Measurements from ENCODE around the gene RPA3. TPM values are rescaled to one million over a fixed set of nuclear protein-coding genes. Genes with fewer than 3 reads are reported as not detected.

Gene RPA3
- total RNA-seq, 1 donor from 2014 or later: 18.4 TPM

DNA sequence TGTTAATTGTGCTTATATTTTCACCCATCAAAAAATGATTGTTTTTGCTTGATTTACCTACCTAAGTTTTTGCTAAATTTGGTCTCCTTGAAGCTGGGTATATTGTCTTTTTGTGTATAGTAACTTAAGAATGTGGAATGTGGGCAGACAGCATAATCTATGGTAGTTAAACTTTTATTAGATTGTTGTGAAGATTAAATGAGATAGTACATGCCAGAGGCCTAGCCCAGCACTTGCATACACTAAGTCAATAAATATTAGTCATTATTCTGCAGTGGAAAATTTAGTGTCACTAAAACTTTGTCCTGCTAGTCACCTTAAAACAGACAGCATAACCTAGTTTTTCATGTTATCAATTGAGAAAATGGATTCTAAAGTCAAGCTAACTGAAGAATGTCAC lies 19.3 kb upstream of the RPA3 start:
- intact Hi-C loops (cut with DNase I): no loop called here

DNA sequence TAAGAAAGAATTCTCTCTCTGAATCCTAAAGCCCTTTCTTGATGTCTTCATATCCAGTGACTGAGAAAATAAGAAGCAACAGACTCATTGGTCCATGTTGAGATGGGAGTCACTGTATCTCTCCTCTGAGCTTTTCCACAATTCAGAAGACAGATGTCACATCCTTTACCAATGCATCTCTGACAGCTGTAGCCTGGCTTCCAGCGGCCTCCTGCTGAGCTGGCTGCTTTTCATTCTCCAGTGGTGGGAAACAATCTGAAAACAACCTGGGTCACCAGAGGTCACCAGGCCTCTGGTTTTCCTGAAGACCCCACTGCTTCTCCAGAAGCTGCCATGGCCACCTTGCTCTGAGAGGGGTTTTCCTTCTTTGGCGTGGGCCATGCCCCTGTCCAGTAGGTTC lies 18.3 kb upstream of the RPA3 start:
- no peak for DNase-seq (ENCODE audit: low spot score)
- intact Hi-C loops (cut with DNase I): no loop called here

More for the DNA sequence above, 19.3 kb upstream of the RPA3 start:
- DNase-seq (ENCODE audit: low spot score): no peak

DNA sequence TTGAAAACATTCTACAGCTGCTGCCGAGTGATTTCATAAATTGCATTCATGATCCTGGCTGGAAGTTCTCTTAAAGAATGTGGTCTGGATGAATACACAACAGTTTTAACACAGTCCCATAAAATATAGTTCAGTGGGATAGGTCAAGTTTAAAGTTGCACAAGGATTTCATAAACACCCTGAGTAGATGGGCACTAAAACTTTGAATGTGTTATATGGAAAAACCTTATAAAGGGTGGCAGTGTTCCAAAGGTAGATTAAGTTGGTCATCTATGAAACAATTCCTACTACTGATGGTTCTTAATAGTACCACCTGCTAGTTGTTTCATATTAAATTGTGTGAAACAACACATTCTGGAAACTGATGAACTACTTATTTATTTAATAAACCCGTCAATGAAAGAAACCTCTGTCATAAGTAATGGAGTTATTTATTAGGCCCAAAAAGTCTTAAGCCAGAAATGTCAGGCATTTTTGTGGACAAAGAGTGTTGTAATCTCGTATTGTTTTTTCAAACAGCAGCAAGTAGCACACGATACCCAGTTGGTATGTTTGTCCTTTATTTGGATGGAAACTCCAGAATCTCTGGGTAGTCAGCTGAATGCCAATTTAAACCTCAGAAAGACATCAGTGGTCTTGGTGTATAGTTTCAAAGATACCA lies 14.3 kb upstream of the RPA3 start:
- no peak for DNase-seq (ENCODE audit: low spot score)
- intact Hi-C loops (cut with DNase I): no loop called here

DNA sequence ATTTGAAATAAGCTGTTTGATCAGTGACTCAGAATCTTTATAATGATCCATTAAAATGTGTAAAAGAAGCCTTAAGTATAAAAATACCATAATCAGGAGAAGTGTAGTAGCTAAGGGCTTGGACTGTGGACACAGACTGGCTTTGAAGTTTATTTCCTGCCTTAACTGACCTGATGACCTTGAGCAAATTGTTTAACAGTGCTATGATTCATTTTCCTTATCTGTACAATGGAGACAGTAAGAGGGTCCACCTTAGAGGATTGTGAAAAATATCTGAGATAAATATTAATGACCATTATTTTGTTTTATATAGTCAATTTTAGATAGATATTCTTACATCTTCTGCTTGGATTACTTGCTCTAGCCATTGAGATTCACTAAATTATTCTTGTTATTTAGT lies 13.3 kb upstream of the RPA3 start:
- no peak for DNase-seq (ENCODE audit: low spot score)

DNA sequence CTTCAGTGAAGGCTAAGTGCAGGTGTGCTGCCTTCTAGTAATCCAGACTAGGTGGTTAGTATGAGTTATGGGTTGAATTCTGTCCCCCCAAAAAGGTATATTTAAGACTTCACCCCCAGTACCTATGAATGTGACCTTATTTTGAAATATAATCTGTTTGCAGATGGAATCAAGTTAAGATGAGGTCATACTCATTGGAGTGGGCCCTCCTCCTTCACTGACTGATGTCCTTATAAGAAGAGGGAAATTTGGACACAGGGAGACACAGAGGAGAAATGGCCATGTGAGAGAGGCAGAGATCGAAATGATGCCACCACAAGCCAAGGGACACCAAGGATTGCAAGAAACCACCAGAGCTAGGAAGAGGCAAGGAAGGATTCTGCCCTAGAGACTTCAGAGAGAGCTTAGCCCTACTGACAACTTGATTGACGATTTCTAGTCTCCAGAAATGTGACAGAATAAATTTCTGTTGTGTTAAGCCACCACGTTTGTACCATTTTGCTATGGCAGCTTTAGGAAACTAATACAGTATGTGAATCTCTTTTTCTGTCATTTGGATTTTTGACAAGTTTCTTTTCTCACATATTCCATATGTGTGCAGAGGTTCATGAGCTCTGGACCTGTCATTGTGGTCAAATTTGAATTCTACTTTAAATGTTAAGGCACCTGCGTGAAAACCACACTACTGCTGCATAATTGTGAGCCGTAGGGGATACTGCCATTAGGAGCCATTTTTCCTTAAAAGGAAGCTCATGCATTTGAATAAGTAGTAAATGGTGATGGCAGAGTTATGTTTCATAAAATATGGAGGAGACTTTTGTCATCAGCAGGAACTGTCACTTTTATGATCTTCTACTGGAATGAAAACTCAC lies 2.6 kb upstream of the RPA3 start:
- intact Hi-C loops (cut with DNase I): no loop called here

More for the DNA sequence above, 13.3 kb upstream of the RPA3 start:
- intact Hi-C loops (cut with DNase I): no loop called here

DNA sequence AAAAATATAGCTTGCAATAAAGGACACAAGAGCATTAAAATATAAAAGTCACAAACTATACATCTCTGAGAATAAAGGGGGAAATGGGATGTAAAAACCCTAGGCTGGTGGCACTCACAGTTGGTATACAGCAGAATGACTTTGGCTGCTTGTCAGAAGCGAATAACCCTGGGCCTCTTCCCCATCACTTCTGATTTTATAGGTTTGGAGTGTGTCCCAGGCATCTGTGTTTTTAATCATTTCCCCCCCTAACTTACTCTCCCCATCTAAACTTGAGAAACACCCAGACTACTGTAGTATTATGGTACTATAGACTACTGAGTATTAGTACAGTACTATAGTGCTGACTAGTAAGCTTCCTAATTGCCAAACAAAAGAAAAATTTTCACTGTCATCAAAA lies 1.8 kb upstream of the RPA3 start:
- intact Hi-C loops (cut with DNase I): no loop called here
- DNase-seq (ENCODE audit: low spot score): no peak

More for the DNA sequence above, 2.6 kb upstream of the RPA3 start:
- DNase-seq (ENCODE audit: low spot score): no peak

DNA sequence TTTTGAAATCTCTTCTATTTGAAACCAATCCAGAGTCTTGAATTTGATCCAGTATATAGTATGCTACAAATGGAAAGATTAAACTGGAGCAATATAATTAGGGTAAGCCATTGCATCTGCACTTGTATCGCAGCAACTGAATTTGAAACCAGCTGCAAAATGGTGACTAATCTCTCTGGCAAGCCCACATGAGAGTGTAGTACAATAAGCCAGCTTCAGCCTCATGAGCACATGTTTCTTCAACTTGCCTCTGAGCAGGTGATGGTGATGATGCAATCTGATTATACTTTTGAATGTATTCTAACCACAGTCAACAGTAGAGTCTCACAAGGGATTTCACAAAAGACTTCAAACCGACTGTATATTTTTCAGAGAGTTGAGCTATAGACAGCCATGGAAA lies 829 bp upstream of the RPA3 start:
- intact Hi-C loops (cut with DNase I): no loop called here
- no peak for DNase-seq (ENCODE audit: low spot score)

DNA sequence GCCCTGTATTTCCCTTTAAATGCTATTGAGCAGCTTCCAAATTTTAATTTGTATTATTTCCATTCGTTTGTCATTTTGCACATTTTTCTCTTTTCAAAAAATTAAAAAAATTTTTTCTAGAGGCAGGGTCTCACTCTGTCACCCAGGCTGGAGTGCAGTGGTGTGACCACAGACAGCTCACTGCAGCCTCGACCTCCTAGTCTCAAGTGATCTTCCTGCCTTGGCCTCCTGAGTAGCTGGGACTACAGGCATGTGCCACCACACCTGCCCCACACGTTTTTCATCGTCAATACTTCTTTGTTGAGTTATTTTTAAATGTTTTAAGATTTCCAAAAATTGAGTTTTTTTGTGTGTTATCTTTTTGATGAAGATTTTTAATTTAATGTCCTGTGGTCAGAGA lies 4.7 kb downstream of the RPA3 start:
- intact Hi-C loops (cut with DNase I): no loop called here
- DNase-seq (ENCODE audit: low spot score): no peak

DNA sequence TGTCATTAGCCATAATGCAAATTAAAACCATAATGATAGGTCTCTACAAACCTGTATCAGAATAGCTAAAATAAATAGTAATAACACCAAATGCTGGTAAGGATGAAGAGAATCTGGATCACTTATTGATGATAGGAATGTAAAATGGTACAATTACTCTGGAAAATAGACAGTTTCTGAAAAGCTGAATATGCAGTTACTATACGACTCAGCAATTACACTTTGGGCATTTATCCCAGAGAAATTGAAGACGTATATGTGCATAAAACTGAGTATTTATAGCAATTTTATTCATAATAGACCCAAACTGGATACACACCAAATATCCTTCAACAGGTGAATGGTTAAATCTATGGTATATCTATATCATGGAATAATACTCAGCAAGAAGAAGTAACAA lies 7.9 kb downstream of the RPA3 start:
- intact Hi-C loops (cut with DNase I): no loop called here
- no peak for DNase-seq (ENCODE audit: low spot score)

DNA sequence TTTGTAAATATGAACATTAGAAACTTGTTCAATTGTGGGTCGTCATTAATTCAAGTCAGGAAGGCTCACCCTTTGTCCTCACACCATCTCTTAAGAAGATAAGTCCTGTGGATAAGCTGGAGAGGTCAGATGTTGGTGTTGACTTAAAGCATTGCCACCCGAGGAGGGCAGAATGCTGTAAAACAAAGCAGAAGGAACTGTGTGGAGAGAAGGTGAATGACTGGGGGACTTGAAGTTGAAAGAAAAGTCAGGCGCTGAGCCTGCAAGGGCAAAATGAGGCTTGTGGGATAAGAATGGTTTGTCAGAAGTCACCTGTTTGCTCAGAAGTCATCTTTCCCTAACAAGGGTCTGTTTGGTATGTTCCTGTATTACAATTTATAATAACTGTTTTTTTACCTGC lies 9.1 kb downstream of the RPA3 start:
- intact Hi-C loops (cut with DNase I): no loop called here
- DNase-seq (ENCODE audit: low spot score): no peak

DNA sequence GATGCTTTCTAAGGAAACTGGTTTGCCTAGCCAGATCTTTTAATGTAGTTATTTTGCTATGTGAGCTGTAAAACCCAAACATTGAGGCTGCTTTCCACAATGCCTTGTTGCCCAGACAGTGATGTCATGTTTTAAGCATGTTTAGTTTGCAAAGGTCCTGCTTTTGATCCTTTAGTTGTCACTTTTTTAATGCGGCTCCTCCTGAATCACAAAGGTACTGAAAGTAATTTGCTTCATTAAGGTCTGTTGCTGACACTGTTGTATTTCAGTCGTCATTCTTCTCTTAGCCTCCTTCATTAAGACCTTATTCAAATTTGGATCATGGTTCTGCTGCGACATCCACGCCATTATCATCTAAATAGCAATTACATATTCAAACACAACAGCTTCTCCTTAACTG lies 10.6 kb downstream of the RPA3 start:
- no peak for DNase-seq (ENCODE audit: low spot score)
- intact Hi-C loops (cut with DNase I): no loop called here

DNA sequence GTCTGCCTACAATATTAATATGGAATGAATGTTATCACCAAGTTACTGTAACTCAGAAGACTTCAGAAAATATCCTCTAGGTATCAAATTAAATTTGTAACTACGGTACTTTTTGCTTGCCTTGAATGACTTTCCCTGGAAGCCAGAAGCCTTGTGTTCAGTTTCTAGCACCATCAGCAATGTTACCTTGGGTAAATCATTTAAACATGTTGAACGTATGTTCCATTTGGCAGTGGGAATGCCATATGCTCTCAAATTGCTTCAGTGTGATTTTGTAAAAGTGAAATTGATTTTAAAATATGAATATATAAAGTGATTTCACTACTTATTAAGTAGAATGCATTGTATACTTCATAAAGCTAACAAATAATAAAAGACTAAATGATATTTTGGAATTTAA lies 11.2 kb downstream of the RPA3 start:
- intact Hi-C loops (cut with DNase I): no loop called here
- no peak for DNase-seq (ENCODE audit: low spot score)

DNA sequence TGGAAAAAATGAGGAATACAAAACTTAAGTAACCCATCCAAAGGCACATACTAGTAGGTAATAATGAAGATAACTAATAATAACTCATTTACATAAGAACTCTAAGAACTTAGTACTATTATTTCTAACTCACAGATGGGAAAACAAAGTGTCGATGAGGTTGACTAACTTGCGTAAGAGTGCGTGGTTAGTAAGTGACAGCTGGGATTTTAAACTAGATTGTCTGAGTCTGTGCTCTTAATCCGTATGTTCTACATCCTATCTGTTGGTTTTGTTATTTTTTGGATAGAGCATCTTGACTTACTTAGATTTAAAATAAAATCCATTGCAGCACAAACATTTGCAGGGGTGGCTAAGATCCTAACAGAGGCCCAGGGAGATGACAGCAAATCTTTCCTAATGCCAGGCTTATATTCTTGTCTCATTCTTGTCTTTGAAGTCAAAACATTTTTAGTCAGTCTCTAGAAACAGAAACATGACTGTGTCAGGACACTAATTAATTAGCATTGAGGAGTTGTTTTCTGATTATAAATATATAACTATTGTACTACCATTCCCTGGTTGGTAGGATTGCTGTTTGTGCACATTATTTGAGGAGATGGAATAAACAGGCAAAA lies 11.7 kb downstream of the RPA3 start:
- intact Hi-C loops (cut with DNase I): no loop called here
- no peak for DNase-seq (ENCODE audit: low spot score)

DNA sequence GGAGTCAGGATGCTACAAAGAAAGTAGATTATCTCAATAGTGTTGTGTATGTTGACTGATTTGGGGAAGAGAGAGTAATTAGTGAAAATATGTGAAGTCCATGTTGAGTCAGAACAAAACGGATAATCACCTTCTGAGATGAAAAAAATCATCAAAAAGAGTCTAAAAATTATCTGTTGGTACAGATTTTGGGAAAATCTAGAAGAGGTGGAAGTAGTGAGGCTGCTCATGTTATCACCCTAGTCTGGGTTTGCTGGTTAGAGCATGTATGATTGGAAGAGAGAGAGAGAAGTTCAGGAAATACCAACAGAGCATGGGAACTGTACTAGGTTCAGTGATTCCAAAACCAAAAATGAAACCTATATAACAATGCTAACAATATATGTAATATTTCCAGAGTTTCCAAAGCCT lies 12.3 kb downstream of the RPA3 start:
- DNase-seq (ENCODE audit: low spot score): no peak
- intact Hi-C loops (cut with DNase I): no loop called here

DNA sequence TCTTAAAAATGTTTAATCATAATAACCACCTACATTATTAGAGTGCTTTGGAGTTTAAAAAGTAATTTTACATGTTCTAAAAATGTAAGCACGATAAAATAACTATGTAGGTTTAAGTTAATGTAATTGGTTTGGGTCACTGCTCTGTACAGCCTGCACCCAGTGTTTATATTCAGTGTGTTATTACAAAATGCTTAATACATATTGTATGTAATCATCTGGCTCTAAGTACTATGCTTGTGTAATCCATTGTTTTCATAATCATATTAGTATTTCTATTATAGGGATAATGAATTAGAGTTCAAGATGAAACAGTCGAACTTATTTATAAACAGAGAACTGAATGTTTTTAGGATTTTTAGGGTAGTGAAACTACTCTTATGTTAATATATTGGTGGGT lies 13.1 kb downstream of the RPA3 start:
- intact Hi-C loops (cut with DNase I): no loop called here
- DNase-seq (ENCODE audit: low spot score): no peak

DNA sequence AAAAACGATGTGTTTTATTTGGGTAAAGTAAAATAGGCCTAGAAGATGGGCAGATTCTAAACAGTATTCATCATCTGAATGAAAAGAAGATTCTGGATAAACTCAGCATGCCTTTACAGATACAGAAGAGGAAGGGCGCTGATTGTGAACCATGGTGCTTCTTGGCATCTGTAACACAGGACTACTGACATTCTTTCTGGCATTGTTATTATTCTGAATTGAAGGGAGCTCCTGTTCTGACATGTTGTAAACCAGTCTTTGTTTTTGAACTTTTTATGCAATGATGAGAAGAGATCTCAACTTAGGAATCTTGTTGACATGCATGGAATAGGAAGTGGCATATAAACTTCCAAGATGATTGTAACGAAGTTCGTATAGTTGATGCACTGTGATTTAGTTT lies 13.5 kb downstream of the RPA3 start:
- intact Hi-C loops (cut with DNase I): no loop called here
- no peak for DNase-seq (ENCODE audit: low spot score)

DNA sequence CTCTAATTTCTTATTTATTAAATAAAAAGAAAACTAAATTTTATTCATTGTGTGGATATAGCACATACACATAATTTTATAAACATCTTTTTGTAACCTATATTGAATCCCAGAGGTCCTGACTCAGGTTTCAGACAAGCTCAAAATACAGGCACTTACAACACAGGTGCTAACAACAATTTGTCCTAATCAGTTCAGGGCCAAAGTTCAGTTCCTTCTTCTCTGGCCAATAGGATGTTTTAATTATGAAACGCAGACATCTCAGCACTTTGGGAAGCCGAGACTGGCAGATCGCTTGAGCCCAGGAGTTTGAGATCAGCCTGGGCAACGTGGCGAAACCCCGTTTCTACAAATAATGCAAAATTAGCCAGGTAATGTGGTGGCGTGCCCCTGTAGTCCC lies 15.0 kb downstream of the RPA3 start:
- intact Hi-C loops (cut with DNase I): no loop called here
- no peak for DNase-seq (ENCODE audit: low spot score)

DNA sequence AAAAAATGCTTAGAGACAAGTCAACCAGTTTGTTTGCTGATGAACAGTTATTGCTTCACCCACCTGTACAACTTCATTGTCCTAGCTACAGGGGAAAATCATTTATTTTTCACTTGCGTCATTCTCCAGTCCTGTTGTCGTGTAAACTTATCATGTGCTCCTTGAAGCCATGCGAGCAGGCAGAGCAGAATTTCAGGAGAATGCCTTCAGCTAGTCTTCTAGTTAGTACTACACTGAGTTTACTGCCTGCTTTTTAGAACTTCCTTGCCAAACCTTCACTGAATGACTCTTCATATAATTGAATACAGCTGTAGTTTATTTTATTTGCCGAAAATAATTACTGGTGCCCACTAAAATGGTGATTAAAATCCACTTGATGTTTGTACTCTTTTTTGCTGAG lies 15.6 kb downstream of the RPA3 start:
- intact Hi-C loops (cut with DNase I): no loop called here

DNA sequence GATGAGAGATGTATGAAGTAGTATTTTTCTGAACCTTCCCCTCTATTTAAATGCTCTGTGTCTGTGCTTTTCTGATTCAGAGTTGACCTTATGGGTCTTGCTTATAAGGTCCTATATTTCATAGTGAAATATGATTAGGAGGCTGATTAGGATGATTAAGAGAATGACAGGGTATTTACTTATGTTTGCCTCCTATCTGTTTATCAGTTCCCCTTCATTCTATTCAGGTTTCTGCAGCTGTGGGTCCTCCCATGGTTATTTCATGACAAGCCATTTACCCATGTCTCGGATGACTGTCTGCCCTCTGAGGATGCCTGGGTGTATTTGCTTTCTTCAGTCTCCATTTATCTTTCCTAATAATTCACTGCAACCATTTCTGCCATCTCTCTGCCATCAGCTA lies 16.9 kb downstream of the RPA3 start:
- no peak for DNase-seq (ENCODE audit: low spot score)
- intact Hi-C loops (cut with DNase I): no loop called here

More for the DNA sequence above, 15.6 kb downstream of the RPA3 start:
- no peak for DNase-seq (ENCODE audit: low spot score)

DNA sequence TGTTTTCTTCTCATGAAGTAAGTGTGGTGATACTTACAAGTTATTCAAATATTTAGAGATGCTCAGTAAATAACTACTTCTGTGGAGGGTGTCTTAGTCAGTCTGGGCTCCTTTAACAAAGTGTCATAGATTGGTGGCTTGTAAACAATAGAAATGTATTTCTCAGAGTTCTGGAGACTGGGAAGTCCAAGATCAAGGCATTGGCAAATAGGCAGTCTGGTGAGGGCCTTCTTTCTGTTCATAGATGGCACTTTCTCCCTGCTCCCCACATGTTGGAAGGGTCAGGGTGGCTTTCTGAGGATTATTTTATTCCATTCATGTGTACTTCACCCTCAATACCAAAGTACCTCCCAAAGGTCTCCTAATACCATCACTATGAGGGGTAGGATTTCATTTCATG lies 18.4 kb downstream of the RPA3 start:
- intact Hi-C loops (cut with DNase I): no loop called here
- DNase-seq (ENCODE audit: low spot score): no peak

DNA sequence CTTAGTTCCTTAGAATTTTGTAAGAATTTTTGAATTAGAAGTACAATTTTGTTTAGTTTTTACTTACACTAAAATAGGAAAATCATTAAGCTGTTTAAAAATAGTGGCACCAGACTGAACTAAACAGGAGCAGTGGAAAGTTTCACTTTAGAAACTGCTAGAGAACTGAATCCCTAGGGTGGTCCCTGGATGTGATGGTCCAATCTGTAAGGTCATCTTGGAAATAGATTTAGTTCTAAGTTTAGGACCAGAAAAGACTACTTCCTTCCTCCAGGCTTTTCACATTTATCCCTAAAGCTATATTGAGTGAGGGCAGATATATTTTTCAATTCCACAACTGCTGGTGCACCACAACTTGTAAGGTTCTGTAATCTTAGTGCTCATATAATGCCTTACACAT lies 19.0 kb downstream of the RPA3 start:
- no peak for DNase-seq (ENCODE audit: low spot score)
- intact Hi-C loops (cut with DNase I): no loop called here
